RPMI8226 (cell line): ENCODE results near the gene OSGIN1.
"Not testable (repeated sequence)": the region's sequence is repeated elsewhere in the genome, so short reads cannot be mapped to it uniquely, and the experiment has no call there.

ENCODE experiments used
- DNase-seq: peaks from one replicate; pipeline ENCODE4 v3.0.0-alpha.2; 2015

Gene OSGIN1

GRCh38 chr16:83926726-83927397 lies 26.2 kb upstream of the OSGIN1 start:
- peak; percentile 63 for DNase-seq

- no peak for DNase-seq
Measured at GRCh38 chr16:83928341-83929055, 24.5 kb upstream of the OSGIN1 start.

- no peak for DNase-seq
Measured at GRCh38 chr16:83929811-83930555, 23.1 kb upstream of the OSGIN1 start.

- no peak for DNase-seq
Measured at GRCh38 chr16:83930730-83931500, 22.1 kb upstream of the OSGIN1 start.

GRCh38 chr16:83931556-83931955 lies 21.5 kb upstream of the OSGIN1 start:
- no peak for DNase-seq

- DNase-seq = no peak
Measured at GRCh38 chr16:83932304-83932703, 20.7 kb upstream of the OSGIN1 start.

GRCh38 chr16:83932955-83933673 lies 19.9 kb upstream of the OSGIN1 start:
- DNase-seq = no peak

- DNase-seq = no peak
Measured at GRCh38 chr16:83933885-83934683, 19.0 kb upstream of the OSGIN1 start.

- no peak for DNase-seq
Measured at GRCh38 chr16:83934684-83934977, 18.4 kb upstream of the OSGIN1 start.

GRCh38 chr16:83935005-83935857 lies 17.8 kb upstream of the OSGIN1 start:
- peak; percentile 18 for DNase-seq

- no peak for DNase-seq
Measured at GRCh38 chr16:83935858-83936255, 17.2 kb upstream of the OSGIN1 start.

- no peak for DNase-seq
Measured at GRCh38 chr16:83936581-83937165, 16.4 kb upstream of the OSGIN1 start.

- no peak for DNase-seq
Measured at GRCh38 chr16:83937267-83937666, 15.8 kb upstream of the OSGIN1 start.

GRCh38 chr16:83937922-83938885 lies 14.8 kb upstream of the OSGIN1 start:
- no peak for DNase-seq

- DNase-seq = no peak
Measured at GRCh38 chr16:83939266-83939855, 13.7 kb upstream of the OSGIN1 start.

- DNase-seq = no peak
Measured at GRCh38 chr16:83940119-83940518, 12.9 kb upstream of the OSGIN1 start.

GRCh38 chr16:83940630-83941378 lies 12.2 kb upstream of the OSGIN1 start:
- no peak for DNase-seq

GRCh38 chr16:83941546-83941945 lies 11.5 kb upstream of the OSGIN1 start:
- not testable (repeated sequence) for DNase-seq
